Esophagus muscularis mucosa (tissue), 4 donors: ENCODE results near the gene JARID2. TPM values are rescaled to one million over a fixed set of nuclear protein-coding genes. Genes with fewer than 3 reads are reported as not detected.

Source experiments
- DNase-seq: peaks from one replicate; pipeline ENCODE4 v3.0.0-alpha.2; 2017; ENCODE audit errors: extremely low spot score
- H3K27ac ChIP-seq, 4 donors: fragments of 200-600 bp; sonication (generic); replicated peaks in 1 of 4; 1 replicate in 3 of 4; 2 replicates in 1 of 4; pipeline ENCODE4 v1.5.1; 2016 to 2019; ENCODE audit warnings: mild to moderate bottlenecking in 1 of 4
- H3K27me3 ChIP-seq, 4 donors: fragments of 200-600 bp; sonication (generic); one replicate each; pipeline versions ENCODE4 v1.5.1 to v1.6.0; 2016 to 2019
- H3K36me3 ChIP-seq, 4 donors: fragments of 200-600 bp; sonication (generic); one replicate each; pipeline ENCODE4 v1.5.1; 2016 to 2019
- H3K4me1 ChIP-seq, 4 donors: fragments of 200-600 bp; sonication (generic); one replicate each; pipeline ENCODE4 v1.5.1; 2016 to 2019
- H3K4me3 ChIP-seq, 4 donors: fragments of 200-600 bp; sonication (generic); 1 replicate in 2 of 4; 2 replicates in 2 of 4; pipeline ENCODE4 v1.5.1; 2016 to 2019; ENCODE audit warnings: mild to moderate bottlenecking in 4 of 4, moderate library complexity in 1 of 4
- H3K9me3 ChIP-seq, 4 donors: fragments of 200-600 bp; sonication (generic); 1 replicate in 3 of 4; 2 replicates in 1 of 4; pipeline ENCODE4 v1.5.1; 2016 to 2019
- EP300 ChIP-seq: sonication (generic); formaldehyde crosslinking; IDR thresholded peaks from one replicate; pipeline ENCODE4 v1.6.1; 2017; ENCODE audit warnings: antibody characterized with exemption
- POLR2A ChIP-seq: fragments of 450-650 bp; IDR thresholded peaks from one replicate; pipeline ENCODE4 v1.6.1; 2017; ENCODE audit warnings: antibody characterized with exemption, moderate library complexity, mild to moderate bottlenecking, low read depth
- POLR2AphosphoS5 ChIP-seq, 2 donors: sonication (generic); formaldehyde crosslinking; IDR thresholded peaks; one replicate each; pipeline ENCODE4 v1.6.1; 2017; ENCODE audit warnings: antibody characterized with exemption in 2 of 2
- WGBS: methylation state at CpG from one replicate; pipeline ENCODE4 v1.1.5; 2018; 5-methylcytosine and 5-hydroxymethylcytosine counted together
- intact Hi-C: fragments of 100-400 bp; cut with DNase I; formaldehyde crosslinking; loops from one replicate; pipeline ENCODE4 v1.15.1; 2023
- total RNA-seq, 4 donors: library from RNA; depleted of rRNA; stranded (reverse); fragments of >200 nt; gene quantifications; one replicate each; pipeline versions ENCODE4 v1.1.0 to v1.2.1, GENCODE V29; 2016
- TF ChIP-seq, protein P1 (sequence below), 3 experiments: fragments of 200-600 bp in 2 of 3; fragments of 450-650 bp in 1 of 3; sonication (generic) in 2 of 3; IDR thresholded peaks; one replicate each; pipeline ENCODE4 v1.5.1; 2017 to 2019; ENCODE audit warnings: antibody characterized with exemption in 3 of 3, mild to moderate bottlenecking in 2 of 3, moderate library complexity in 1 of 3

Gene JARID2
- total RNA-seq, 4 donors from 2014 or later: 5.8 to 10.4 (median 8.1) TPM

DNA sequence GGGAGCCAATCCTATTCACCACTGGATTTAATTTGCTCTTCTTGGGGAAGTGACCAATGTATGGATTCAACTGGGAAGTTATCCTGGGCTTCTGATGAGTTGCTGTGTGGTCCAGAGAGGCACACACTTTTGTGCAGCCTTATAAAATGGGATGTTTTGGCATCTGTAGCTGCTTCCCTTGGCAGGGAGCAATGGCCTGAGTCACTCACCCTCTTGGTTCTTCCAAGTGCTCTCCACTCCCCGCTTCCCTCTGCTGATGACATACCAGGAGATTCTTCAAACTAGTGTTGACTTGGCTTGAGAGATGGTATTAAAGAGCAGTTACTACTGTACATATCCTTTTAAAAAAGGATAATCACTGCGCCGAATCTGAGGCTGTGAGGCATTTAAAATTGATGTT, 105.8 kb downstream of the JARID2 start:
- intact Hi-C loops: loop anchor here (10.0 kb wide), 1 partner anchor 67 kb away; no protein-coding TSS in a partner anchor
- Histone ChIP-seq H3K4me1 (peaks cover 21 to 32% (median 23%) of the 10 kb centered on the region in 4 donors), H3K27ac (no peak overlapping the region), H3K27me3 (no peaks in the 10 kb centered on the region), H3K4me3 (no peak overlapping the region), H3K9me3 (no peaks in the 10 kb centered on the region), H3K36me3 (no peaks in the 10 kb centered on the region)
- peak; percentile 22 to 23 for TF ChIP-seq POLR2AphosphoS5 (IDR thresholded peaks at IDR 0.05)
- TF ChIP-seq, protein P1, sequence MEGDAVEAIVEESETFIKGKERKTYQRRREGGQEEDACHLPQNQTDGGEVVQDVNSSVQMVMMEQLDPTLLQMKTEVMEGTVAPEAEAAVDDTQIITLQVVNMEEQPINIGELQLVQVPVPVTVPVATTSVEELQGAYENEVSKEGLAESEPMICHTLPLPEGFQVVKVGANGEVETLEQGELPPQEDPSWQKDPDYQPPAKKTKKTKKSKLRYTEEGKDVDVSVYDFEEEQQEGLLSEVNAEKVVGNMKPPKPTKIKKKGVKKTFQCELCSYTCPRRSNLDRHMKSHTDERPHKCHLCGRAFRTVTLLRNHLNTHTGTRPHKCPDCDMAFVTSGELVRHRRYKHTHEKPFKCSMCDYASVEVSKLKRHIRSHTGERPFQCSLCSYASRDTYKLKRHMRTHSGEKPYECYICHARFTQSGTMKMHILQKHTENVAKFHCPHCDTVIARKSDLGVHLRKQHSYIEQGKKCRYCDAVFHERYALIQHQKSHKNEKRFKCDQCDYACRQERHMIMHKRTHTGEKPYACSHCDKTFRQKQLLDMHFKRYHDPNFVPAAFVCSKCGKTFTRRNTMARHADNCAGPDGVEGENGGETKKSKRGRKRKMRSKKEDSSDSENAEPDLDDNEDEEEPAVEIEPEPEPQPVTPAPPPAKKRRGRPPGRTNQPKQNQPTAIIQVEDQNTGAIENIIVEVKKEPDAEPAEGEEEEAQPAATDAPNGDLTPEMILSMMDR (IDR thresholded peaks at IDR 0.05): no peak
- WGBS: 41% methylated on average over 3 of the region's 3 CpGs
- DNase-seq: no peak

DNA sequence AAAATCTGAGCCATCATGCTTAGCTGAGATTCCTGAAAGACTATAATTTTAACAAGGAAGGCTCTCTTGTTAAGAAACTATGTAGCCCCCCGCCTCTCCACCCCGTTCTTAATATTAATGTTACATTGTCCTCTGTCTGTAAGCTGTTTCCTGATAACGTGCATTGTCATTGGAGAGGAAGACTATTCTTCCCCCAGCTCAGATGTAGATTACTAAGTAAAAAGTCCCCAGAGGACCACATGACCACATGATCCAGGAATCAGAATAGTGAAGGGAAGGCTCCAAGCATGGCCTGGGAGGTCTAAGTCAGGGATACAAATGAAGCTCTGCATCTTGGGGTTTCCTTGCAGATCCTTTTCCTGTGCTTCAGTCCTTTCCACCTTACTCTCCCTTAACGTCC, 106.4 kb downstream of the JARID2 start:
- intact Hi-C loops: loop anchor here (10.0 kb wide), 1 partner anchor 67 kb away; no protein-coding TSS in a partner anchor
- H3K36me3 ChIP-seq: no peaks in the 10 kb centered on the region
- TF ChIP-seq, protein P1 (IDR thresholded peaks at IDR 0.05): no peak
- no peak for TF ChIP-seq POLR2A
- no peak for TF ChIP-seq POLR2AphosphoS5 (IDR thresholded peaks at IDR 0.05)
- TF ChIP-seq EP300: no peak
- no peak for DNase-seq
- H3K4me1 ChIP-seq: peaks cover 21 to 32% (median 23%) of the 10 kb centered on the region in 4 donors
- H3K9me3 ChIP-seq: no peaks in the 10 kb centered on the region
- H3K4me3 ChIP-seq: no peak overlapping the region
- WGBS: 67% methylated on average over 4 of the region's 4 CpGs
- no peaks in the 10 kb centered on the region for H3K27me3 ChIP-seq
- H3K27ac ChIP-seq: no peak overlapping the region

DNA sequence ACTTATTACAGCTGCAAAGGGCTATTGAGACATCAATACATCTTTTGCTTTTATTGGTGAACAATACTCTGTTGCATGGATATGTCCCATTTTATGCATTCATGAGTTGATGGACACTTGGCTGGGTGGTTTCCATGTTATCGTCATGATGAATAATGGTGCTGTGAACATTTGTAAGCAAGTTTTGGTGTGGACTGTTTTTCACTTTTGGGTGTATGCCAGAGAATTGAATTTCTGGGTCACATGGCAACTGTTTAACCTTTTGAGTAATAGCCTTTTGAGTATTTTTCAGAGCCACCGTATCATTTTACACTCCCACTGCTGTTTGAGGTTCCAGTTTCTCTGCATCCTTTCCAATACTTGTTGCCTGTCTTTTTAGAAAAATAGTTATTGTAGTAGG, 107.0 kb downstream of the JARID2 start:
- H3K27ac ChIP-seq: no peak overlapping the region
- H3K9me3 ChIP-seq: no peaks in the 10 kb centered on the region
- intact Hi-C loops: loop anchor here (10.0 kb wide), 1 partner anchor 68 kb away; no protein-coding TSS in a partner anchor
- no peak for DNase-seq
- peaks cover 21 to 32% (median 23%) of the 10 kb centered on the region in 4 donors for H3K4me1 ChIP-seq
- WGBS: 50% methylated on average over 2 of the region's 2 CpGs
- no peaks in the 10 kb centered on the region for H3K27me3 ChIP-seq
- TF ChIP-seq POLR2A (no peak), POLR2AphosphoS5 (IDR thresholded peaks at IDR 0.05) (no peak), EP300 (no peak)
- TF ChIP-seq, protein P1 (IDR thresholded peaks at IDR 0.05): no peak
- no peak overlapping the region for H3K4me3 ChIP-seq
- no peaks in the 10 kb centered on the region for H3K36me3 ChIP-seq

DNA sequence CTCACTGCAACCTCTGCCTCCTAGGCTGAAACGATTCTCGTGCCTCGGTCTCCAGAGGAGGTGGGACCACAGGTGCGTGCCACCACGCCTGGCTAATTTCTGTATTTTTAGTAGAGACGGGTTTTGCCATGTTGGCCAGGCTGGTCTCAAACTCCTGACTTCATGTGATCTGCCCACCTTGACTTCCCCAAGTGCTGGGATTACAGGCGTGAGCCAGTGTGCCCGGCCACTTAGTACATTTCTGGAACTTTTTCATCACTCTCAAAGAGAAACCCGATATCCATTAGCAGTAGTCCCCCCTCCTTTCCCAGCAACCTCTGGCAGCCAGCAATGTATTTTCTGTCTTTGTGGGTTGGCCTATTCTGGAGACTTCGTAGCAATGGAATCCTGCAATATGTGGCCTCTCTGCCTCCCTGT, 109.8 kb downstream of the JARID2 start:
- H3K4me3 ChIP-seq: no peak overlapping the region
- no peak for TF ChIP-seq EP300
- TF ChIP-seq POLR2A: no peak
- no peak for TF ChIP-seq POLR2AphosphoS5 (IDR thresholded peaks at IDR 0.05)
- intact Hi-C loops: loop anchor here (10.0 kb wide), 1 partner anchor 71 kb away; no protein-coding TSS in a partner anchor
- H3K36me3 ChIP-seq: no peaks in the 10 kb centered on the region
- H3K27ac ChIP-seq: no peak overlapping the region
- no peak for DNase-seq
- H3K27me3 ChIP-seq: no peaks in the 10 kb centered on the region
- H3K9me3 ChIP-seq: no peaks in the 10 kb centered on the region
- 87% methylated on average over 10 of the region's 10 CpGs for WGBS
- H3K4me1 ChIP-seq: peaks cover 25 to 37% (median 33%) of the 10 kb centered on the region in 4 donors

DNA sequence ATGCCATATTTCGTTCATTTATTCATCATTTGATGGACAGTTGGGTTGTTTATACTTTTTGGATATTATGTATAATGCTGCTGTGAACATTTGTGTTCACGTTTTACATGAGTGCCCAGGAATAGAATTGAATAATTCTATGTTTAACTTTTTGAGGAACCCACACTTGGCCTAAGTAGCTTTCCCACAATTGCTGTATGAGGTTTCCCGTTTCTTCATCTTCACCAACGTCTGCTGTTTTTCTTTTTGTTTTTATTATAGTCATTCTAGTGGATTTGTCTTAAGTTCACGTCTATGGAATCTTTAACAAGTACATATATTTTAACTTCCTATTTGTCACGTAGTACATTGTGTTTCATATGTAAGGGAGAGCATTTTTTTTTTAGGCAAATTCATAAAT, 110.3 kb downstream of the JARID2 start:
- DNase-seq: no peak
- Histone ChIP-seq H3K4me1 (peaks cover 23 to 32% (median 30%) of the 10 kb centered on the region in 4 donors), H3K27me3 (no peaks in the 10 kb centered on the region), H3K27ac (no peak overlapping the region), H3K36me3 (no peaks in the 10 kb centered on the region), H3K9me3 (no peaks in the 10 kb centered on the region), H3K4me3 (no peak overlapping the region)
- intact Hi-C loops: loop anchor here (10.0 kb wide), 1 partner anchor 71 kb away; no protein-coding TSS in a partner anchor
- TF ChIP-seq, protein P1 (IDR thresholded peaks at IDR 0.05): no peak
- TF ChIP-seq POLR2A: no peak
- no peak for TF ChIP-seq EP300
- TF ChIP-seq POLR2AphosphoS5 (IDR thresholded peaks at IDR 0.05): no peak
- WGBS: 85% methylated on average over 6 of the region's 6 CpGs
